ENCODE measurements around the gene BICD1. TPM values are rescaled to one million over a fixed set of nuclear protein-coding genes. Genes with fewer than 3 reads are reported as not detected.
"Not testable (repeated sequence)": the region's sequence is repeated elsewhere in the genome, so short reads cannot be mapped to it uniquely, and the experiment has no call there.

The BICD1 gene
- polyA plus RNA-seq, 12 donors: 9.5 to 13.5 (median 11.8) TPM; not detected in 1

- not testable (repeated sequence) for DNase-seq
Measured at GRCh38 chr12:32187127-32187526, 80.5 kb downstream of the BICD1 start.

- no peak for DNase-seq
Measured at GRCh38 chr12:32191445-32191844, 84.8 kb downstream of the BICD1 start.

GRCh38 chr12:32196250-32197198 lies 89.9 kb downstream of the BICD1 start:
- no peak for DNase-seq

- DNase-seq: no peak
Measured at GRCh38 chr12:32197421-32197820, 90.8 kb downstream of the BICD1 start.

GRCh38 chr12:32198555-32198954 lies 91.9 kb downstream of the BICD1 start:
- no peak for DNase-seq

GRCh38 chr12:32201096-32201495 lies 94.4 kb downstream of the BICD1 start:
- no peak for DNase-seq

GRCh38 chr12:32201976-32202375 lies 95.3 kb downstream of the BICD1 start:
- DNase-seq: peak; percentile 8

GRCh38 chr12:32205731-32206130 lies 99.1 kb downstream of the BICD1 start:
- DNase-seq: no peak

GRCh38 chr12:32208355-32208754 lies 101.7 kb downstream of the BICD1 start:
- no peak for DNase-seq

- DNase-seq: no peak
Measured at GRCh38 chr12:32211066-32211899, 104.6 kb downstream of the BICD1 start.

GRCh38 chr12:32211900-32212156 lies 105.2 kb downstream of the BICD1 start:
- DNase-seq: no peak

GRCh38 chr12:32214723-32215122 lies 108.1 kb downstream of the BICD1 start:
- DNase-seq: no peak

GRCh38 chr12:32217354-32218310 lies 111.0 kb downstream of the BICD1 start:
- DNase-seq: no peak

GRCh38 chr12:32223941-32224340 lies 117.3 kb downstream of the BICD1 start:
- no peak for DNase-seq

GRCh38 chr12:32226768-32227167 lies 120.1 kb downstream of the BICD1 start:
- no peak for DNase-seq

- no peak for DNase-seq
Measured at GRCh38 chr12:32229971-32230612, 123.4 kb downstream of the BICD1 start.

GRCh38 chr12:32230613-32230993 lies 124.0 kb downstream of the BICD1 start:
- no peak for DNase-seq

- DNase-seq: not testable (repeated sequence)
Measured at GRCh38 chr12:32231361-32231760, 124.7 kb downstream of the BICD1 start.

GRCh38 chr12:32233568-32233967 lies 126.9 kb downstream of the BICD1 start:
- DNase-seq: no peak

- no peak for DNase-seq
Measured at GRCh38 chr12:32235251-32235650, 128.6 kb downstream of the BICD1 start.

- DNase-seq: no peak
Measured at GRCh38 chr12:32240162-32240561, 133.5 kb downstream of the BICD1 start.
